B cell (primary cell): ENCODE results near the gene PRKD2. TPM values are rescaled to one million over a fixed set of nuclear protein-coding genes. Genes with fewer than 3 reads are reported as not detected.

Source experiments
- ATAC-seq: fragments of 200-7000 bp; cut with Tn5 transposase; one replicate; pipeline ENCODE4 v1.10.0; 2021; ENCODE audit warnings: low read depth, mild to moderate bottlenecking, moderate number of reproducible peaks, moderate library complexity
- CTCF ChIA-PET: fragments of 350-600 bp; sonication (Branson Sonifier 250); formaldehyde crosslinking; loops from one replicate; lab custom pipeline; 2021; ENCODE audit warnings: antibody characterized with exemption, inconsistent platforms; lab: Charles Lee
- POLR2A ChIA-PET: fragments of 350-600 bp; sonication (Branson Sonifier 250); formaldehyde crosslinking; loops from one replicate; lab custom pipeline; 2021; ENCODE audit warnings: antibody characterized with exemption; lab: Charles Lee
- DNase-seq: peaks from one replicate; pipeline ENCODE4 v3.0.0; 2013
- H2AFZ ChIP-seq: 2 replicates; pipeline ENCODE4 v1.6.1; 2012; ENCODE audit warnings: mild to moderate bottlenecking, low read depth, low read length; ENCODE audit not compliant: insufficient read depth, poor library complexity, severe bottlenecking
- H3K27ac ChIP-seq, 2 donors: 1 replicate in 1 of 2; 2 replicates in 1 of 2; pipeline ENCODE4 v1.5.1; 2012 to 2013; ENCODE audit warnings: low read length in 2 of 2, mild to moderate bottlenecking in 2 of 2, moderate library complexity in 1 of 2
- H3K27me3 ChIP-seq, 4 experiments: fragments of 200-600 bp in 1 of 4; sonication (generic) in 1 of 4; replicated peaks in 1 of 4; 1 replicate in 2 of 4; 2 replicates in 2 of 4; pipeline versions ENCODE4 v1.6.1 to v1.7.0; 2013 to 2016; ENCODE audit warnings: low read length in 3 of 4, mild to moderate bottlenecking in 2 of 4, mixed read lengths in 1 of 4, moderate library complexity in 1 of 4; ENCODE audit not compliant: insufficient read depth in 4 of 4, control insufficient read depth in 3 of 4; ENCODE audit errors: control extremely low read depth in 1 of 4
- H3K36me3 ChIP-seq, 2 experiments: replicated peaks in 1 of 2; 1 replicate in 1 of 2; 2 replicates in 1 of 2; pipeline versions ENCODE4 v1.6.1 to v1.7.1; 2013; ENCODE audit warnings: low read length in 1 of 2; ENCODE audit not compliant: insufficient read depth in 2 of 2, control insufficient read depth in 1 of 2; ENCODE audit errors: control extremely low read depth in 1 of 2, extremely low read depth in 1 of 2
- H3K4me1 ChIP-seq, 2 donors: fragments of 200-600 bp in 1 of 2; sonication (generic) in 1 of 2; 1 replicate in 1 of 2; 2 replicates in 1 of 2; pipeline versions ENCODE4 v1.5.1 to v1.6.1; 2013 to 2017; ENCODE audit warnings: low read length in 2 of 2; ENCODE audit not compliant: control insufficient read depth in 2 of 2, insufficient read depth in 2 of 2
- H3K4me2 ChIP-seq: replicated peaks from 2 replicates; pipeline ENCODE3; 2012; ENCODE audit warnings: mild to moderate bottlenecking, low read depth, low read length; ENCODE audit not compliant: poor library complexity, severe bottlenecking
- H3K4me3 ChIP-seq, 5 experiments: fragments of 200-600 bp in 1 of 5; sonication (generic) in 1 of 5; 1 replicate in 3 of 5; 2 replicates in 2 of 5; pipeline versions ENCODE4 v1.5.1 to v1.7.0; 2011 to 2016; ENCODE audit warnings: low read length in 4 of 5, mild to moderate bottlenecking in 4 of 5, low read depth in 2 of 5, control low read depth in 1 of 5, moderate library complexity in 1 of 5; ENCODE audit not compliant: insufficient read depth in 1 of 5; ENCODE audit errors: control extremely low read depth in 1 of 5, extremely low read depth in 1 of 5
- H3K79me2 ChIP-seq: fragments of 200-600 bp; sonication (generic); one replicate; pipeline ENCODE4 v1.6.0; 2016; ENCODE audit warnings: low read length; ENCODE audit not compliant: control insufficient read depth, insufficient read depth
- H3K9ac ChIP-seq: fragments of 200-600 bp; sonication (generic); 2 replicates; pipeline ENCODE4 v1.6.1; 2017; ENCODE audit warnings: mild to moderate bottlenecking, low read length, moderate library complexity
- H3K9me3 ChIP-seq, 3 donors: one replicate each; pipeline versions ENCODE4 v1.6.1 to v1.7.1; 2013; ENCODE audit warnings: low read length in 2 of 3; ENCODE audit not compliant: control insufficient read depth in 2 of 3, insufficient read depth in 1 of 3; ENCODE audit errors: control extremely low read depth in 1 of 3
- H4K20me1 ChIP-seq: 2 replicates; pipeline ENCODE4 v1.6.0; 2012; ENCODE audit warnings: mild to moderate bottlenecking, low read length; ENCODE audit not compliant: insufficient read depth, control insufficient read depth, poor library complexity, severe bottlenecking
- H3K27ac Mint-ChIP-seq: one replicate; pipeline ENCODE4 v1.8.0; 2021; ENCODE audit warnings: mixed read lengths
- H3K27me3 Mint-ChIP-seq: one replicate; pipeline ENCODE4 v1.8.0; 2021; ENCODE audit warnings: mixed read lengths
- H3K4me1 Mint-ChIP-seq: one replicate; pipeline ENCODE4 v1.8.0; 2021; ENCODE audit warnings: mixed read lengths
- H3K4me3 Mint-ChIP-seq: one replicate; pipeline ENCODE4 v1.8.0; 2021; ENCODE audit warnings: mixed read lengths
- H3K9me3 Mint-ChIP-seq: one replicate; pipeline ENCODE4 v1.8.0; 2022; ENCODE audit warnings: mixed read lengths; ENCODE audit not compliant: insufficient read depth
- EZH2 ChIP-seq: IDR thresholded peaks from 2 replicates; pipeline ENCODE4 v1.6.1; 2012; ENCODE audit warnings: borderline replicate concordance, low read depth, mild to moderate bottlenecking, moderate library complexity, low read length; ENCODE audit not compliant: insufficient read depth, poor library complexity, severe bottlenecking
- WGBS: methylation state at CpG from one replicate; pipeline ENCODE4 v1.1.5; 2013; ENCODE audit warnings: missing lambda C conversion rate; ENCODE audit not compliant: insufficient coverage; 5-methylcytosine and 5-hydroxymethylcytosine counted together
- intact Hi-C: fragments of 100-400 bp; cut with micrococcal nuclease; formaldehyde crosslinking; loops from one replicate; pipeline ENCODE4 v1.10.0; 2022
- polyA plus RNA-seq: library from polyadenylated mRNA; depleted of rRNA; stranded (reverse); fragments of >200 nt; gene quantifications from 2 replicates; pipeline ENCODE4 v1.2.3, GENCODE V29; 2012
- total RNA-seq, 2 donors: library from RNA; stranded (reverse); fragments of 120-200 nt in 1 of 2; gene quantifications; 1 replicate in 1 of 2; 2 replicates in 1 of 2; pipeline versions ENCODE4 v1.2.3 to v1.2.4, GENCODE V29; 2013 to 2022
- TF ChIP-seq, protein P1 (sequence below): fragments of 200-600 bp; IDR thresholded peaks from one replicate; pipeline ENCODE4 v1.8.0; 2022; ENCODE audit warnings: antibody characterized with exemption, mild to moderate bottlenecking

The PRKD2 gene
- total and polyA plus RNA-seq, 2 donors (not counting 1 experiment from before 2014, with no cell fraction given), result 192 to 208 TPM

DNA sequence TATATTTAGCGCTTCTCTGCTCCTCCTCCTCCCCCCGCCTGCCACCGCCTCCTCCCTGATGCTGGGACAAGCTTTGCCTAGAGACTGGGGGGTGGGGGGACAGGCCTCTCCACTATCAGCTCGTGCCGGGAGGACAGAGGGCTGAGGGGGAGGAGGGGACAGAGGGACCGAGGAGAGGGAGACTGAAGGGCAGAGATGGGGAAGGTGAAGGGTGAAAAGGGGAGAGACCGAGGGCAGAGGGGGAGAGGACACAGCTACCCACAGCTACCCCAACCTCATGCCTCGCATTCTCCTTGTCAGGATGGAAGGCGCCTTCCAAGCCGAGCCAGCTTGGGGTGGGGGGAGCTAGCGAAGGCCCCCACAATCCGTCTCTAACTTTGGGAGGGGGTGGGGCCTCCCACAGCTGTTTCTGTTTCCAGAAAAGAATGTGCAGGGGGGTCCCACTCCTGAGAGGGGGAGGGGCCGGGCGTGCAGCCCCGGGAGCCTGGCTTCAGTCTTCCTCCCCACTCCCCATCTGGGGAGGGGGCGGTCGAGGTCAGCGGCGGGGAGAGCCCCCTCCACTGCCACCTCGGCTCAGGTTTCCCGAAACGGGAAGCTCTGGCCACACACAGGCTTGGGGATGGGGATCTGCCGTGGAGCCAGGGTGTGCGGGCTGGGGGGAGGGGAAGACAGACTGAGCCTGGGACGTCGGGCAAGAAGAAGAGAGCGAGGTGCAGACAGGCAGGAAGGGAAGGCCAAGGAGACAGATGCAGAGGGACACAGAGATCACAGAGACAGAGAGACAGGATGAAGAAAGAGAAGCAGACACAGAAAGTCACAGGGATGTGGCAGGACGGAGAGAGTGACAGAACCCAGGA lies 57.5 kb downstream of the PRKD2 start:
- ChIA-PET POLR2A (interaction anchor here (0.6 to 1.2 kb wide), 3 partner anchors 11 to 23 kb away, joined by 3 to 6 read pairs (median 5); partner anchors contain the start of gene GNG8), CTCF (interaction anchor here (1.0 to 12.3 kb wide), 3 partner anchors 31 to 58 kb away, joined by 3 to 447 read pairs (median 4); partner anchors contain the start of gene CALM3)
- H3K36me3 ChIP-seq, result no peaks in the 10 kb centered on the region
- no peaks in the 10 kb centered on the region for H4K20me1 ChIP-seq
- DNase-seq, result peak; percentile 51
- peaks cover 23% of the 10 kb centered on the region for H3K4me1 Mint-ChIP-seq
- no peak for ATAC-seq
- peak overlapping the region in 1 of 5 experiments; percentile 60 for H3K4me3 ChIP-seq
- TF ChIP-seq EZH2, result peak; percentile 56
- TF ChIP-seq, protein P1, sequence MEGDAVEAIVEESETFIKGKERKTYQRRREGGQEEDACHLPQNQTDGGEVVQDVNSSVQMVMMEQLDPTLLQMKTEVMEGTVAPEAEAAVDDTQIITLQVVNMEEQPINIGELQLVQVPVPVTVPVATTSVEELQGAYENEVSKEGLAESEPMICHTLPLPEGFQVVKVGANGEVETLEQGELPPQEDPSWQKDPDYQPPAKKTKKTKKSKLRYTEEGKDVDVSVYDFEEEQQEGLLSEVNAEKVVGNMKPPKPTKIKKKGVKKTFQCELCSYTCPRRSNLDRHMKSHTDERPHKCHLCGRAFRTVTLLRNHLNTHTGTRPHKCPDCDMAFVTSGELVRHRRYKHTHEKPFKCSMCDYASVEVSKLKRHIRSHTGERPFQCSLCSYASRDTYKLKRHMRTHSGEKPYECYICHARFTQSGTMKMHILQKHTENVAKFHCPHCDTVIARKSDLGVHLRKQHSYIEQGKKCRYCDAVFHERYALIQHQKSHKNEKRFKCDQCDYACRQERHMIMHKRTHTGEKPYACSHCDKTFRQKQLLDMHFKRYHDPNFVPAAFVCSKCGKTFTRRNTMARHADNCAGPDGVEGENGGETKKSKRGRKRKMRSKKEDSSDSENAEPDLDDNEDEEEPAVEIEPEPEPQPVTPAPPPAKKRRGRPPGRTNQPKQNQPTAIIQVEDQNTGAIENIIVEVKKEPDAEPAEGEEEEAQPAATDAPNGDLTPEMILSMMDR, result no peak
- no peak overlapping the region for H3K27ac ChIP-seq
- H3K9ac ChIP-seq, result no peak overlapping the region
- peak overlapping the region; percentile 78 for H3K4me3 Mint-ChIP-seq
- H3K4me2 ChIP-seq, result peak overlapping the region; percentile 94
- intact Hi-C loops, result loop anchor here (2.0 kb wide), 1 partner anchor 453 kb away; the partner anchor contains the start of gene ZC3H4
- peaks cover 31% of the 10 kb centered on the region in 2 donors for H3K4me1 ChIP-seq
- H2AFZ ChIP-seq, result peak overlapping the region; percentile 31
- H3K27ac Mint-ChIP-seq, result peak overlapping the region; percentile 42
- peaks cover 24% of the 10 kb centered on the region for H3K27me3 Mint-ChIP-seq
- H3K9me3 Mint-ChIP-seq, result no peaks in the 10 kb centered on the region
- WGBS, result 7% methylated on average over 16 of the region's 28 CpGs
- H3K9me3 ChIP-seq, result peaks cover 0 to 10% (median 2%) of the 10 kb centered on the region in 3 donors
- H3K27me3 ChIP-seq, result peaks cover 0 to 42% (median 22%) of the 10 kb centered on the region in 4 experiments
- H3K79me2 ChIP-seq, result no peaks in the 10 kb centered on the region
